Activated CD4-positive, alpha-beta T cell treated with anti-CD3 and anti-CD28 coated beads, Interleukin-2, amount 50 U/mL, for 48 hours (primary cell): ENCODE measurements around the gene GMNN.
"Not testable (repeated sequence)": the region's sequence is repeated elsewhere in the genome, so short reads cannot be mapped to it uniquely, and the experiment has no call there.

Source experiments
- DNase-seq, 2 experiments: peaks; one replicate each; pipeline ENCODE4 v3.0.0-alpha.2; 2020

The GMNN gene

GRCh38 chr6:24774696-24775519, at the start of gene GMNN:
Gene GMNN (plus strand): TSS chr6:24774937. CDS start chr6:24777247, 2,310 bp downstream.
- DNase-seq = peak; percentile 99 to 100

- not testable (repeated sequence) for DNase-seq
Observed at GRCh38 chr6:24730653-24731052, 44.1 kb upstream of the GMNN start.

- not testable (repeated sequence) for DNase-seq
Observed at GRCh38 chr6:24731456-24732134, 43.1 kb upstream of the GMNN start.

GRCh38 chr6:24734166-24734565, 40.6 kb upstream of the GMNN start:
- DNase-seq = no peak

- not testable (repeated sequence) for DNase-seq
Observed at GRCh38 chr6:24734710-24735109, 40.0 kb upstream of the GMNN start.

- no peak for DNase-seq
Observed at GRCh38 chr6:24738741-24739140, 36.0 kb upstream of the GMNN start.

- DNase-seq = no peak
Observed at GRCh38 chr6:24740861-24741260, 33.9 kb upstream of the GMNN start.

- no peak for DNase-seq
Observed at GRCh38 chr6:24742216-24742738, 32.5 kb upstream of the GMNN start.

- DNase-seq = peak; percentile 32 to 50
Observed at GRCh38 chr6:24743265-24743943, 31.3 kb upstream of the GMNN start.

- DNase-seq = no peak
Observed at GRCh38 chr6:24743944-24744335, 30.8 kb upstream of the GMNN start.

GRCh38 chr6:24744911-24745310, 29.8 kb upstream of the GMNN start:
- no peak for DNase-seq

- DNase-seq = no peak
Observed at GRCh38 chr6:24749297-24749696, 25.4 kb upstream of the GMNN start.

- DNase-seq = not testable (repeated sequence)
Observed at GRCh38 chr6:24750878-24751277, 23.9 kb upstream of the GMNN start.

- no peak for DNase-seq
Observed at GRCh38 chr6:24752503-24752902, 22.2 kb upstream of the GMNN start.

- no peak for DNase-seq
Observed at GRCh38 chr6:24752917-24753492, 21.7 kb upstream of the GMNN start.

GRCh38 chr6:24753545-24753944, 21.2 kb upstream of the GMNN start:
- DNase-seq = no peak

GRCh38 chr6:24754378-24754777, 20.4 kb upstream of the GMNN start:
- not testable (repeated sequence) for DNase-seq

GRCh38 chr6:24755279-24755678, 19.5 kb upstream of the GMNN start:
- no peak for DNase-seq

- DNase-seq = no peak
Observed at GRCh38 chr6:24757611-24758010, 17.1 kb upstream of the GMNN start.

GRCh38 chr6:24759718-24760117, 15.0 kb upstream of the GMNN start:
- DNase-seq = no peak

GRCh38 chr6:24760210-24760609, 14.5 kb upstream of the GMNN start:
- DNase-seq = no peak

- DNase-seq = peak; percentile 12 to 16
Observed at GRCh38 chr6:24761193-24761835, 13.4 kb upstream of the GMNN start.

- DNase-seq = no peak
Observed at GRCh38 chr6:24761851-24762250, 12.9 kb upstream of the GMNN start.
